DOHH2 (cell line): ENCODE measurements around the gene SLC8A1.

Experiments
- H3F3A ChIP-seq: fragments of 200-600 bp; sonication (generic), shearing (Covaris generic); 2 replicates; pipeline ENCODE4 v1.6.0; 2016; ENCODE audit warnings: antibody characterized with exemption, mild to moderate bottlenecking; ENCODE audit not compliant: control insufficient read depth, insufficient read depth
- H3K27ac ChIP-seq: fragments of 200-600 bp; sonication (generic); 2 replicates; pipeline ENCODE4 v1.5.1; 2014; ENCODE audit warnings: low read depth, mild to moderate bottlenecking, low read length, moderate library complexity
- H3K27me3 ChIP-seq: fragments of 200-600 bp; sonication (generic); 2 replicates; pipeline ENCODE4 v1.6.1; 2014; ENCODE audit warnings: mild to moderate bottlenecking, low read length, mixed read lengths; ENCODE audit not compliant: control insufficient read depth
- H3K36me3 ChIP-seq: fragments of 200-600 bp; sonication (generic); 2 replicates; pipeline ENCODE4 v1.6.1; 2014; ENCODE audit warnings: mild to moderate bottlenecking, low read length, moderate library complexity, mixed read lengths; ENCODE audit not compliant: control insufficient read depth
- H3K4me1 ChIP-seq: fragments of 200-600 bp; sonication (generic); 2 replicates; pipeline ENCODE4 v1.6.1; 2014; ENCODE audit warnings: mild to moderate bottlenecking, low read length, mixed read lengths; ENCODE audit not compliant: control insufficient read depth
- H3K4me2 ChIP-seq: fragments of 200-600 bp; sonication (generic); 2 replicates; pipeline ENCODE4 v1.6.0; 2014; ENCODE audit warnings: mild to moderate bottlenecking, low read length, moderate library complexity
- H3K4me3 ChIP-seq: fragments of 200-600 bp; sonication (generic); 2 replicates; pipeline ENCODE4 v1.5.1; 2014; ENCODE audit warnings: mild to moderate bottlenecking, low read length, mixed read lengths
- H3K79me2 ChIP-seq: fragments of 200-600 bp; sonication (generic); 2 replicates; pipeline ENCODE4 v1.6.1; 2014; ENCODE audit warnings: mild to moderate bottlenecking, low read length, mixed read lengths; ENCODE audit not compliant: control insufficient read depth
- H3K9me2 ChIP-seq: fragments of 200-600 bp; sonication (generic); replicated peaks from 2 replicates; pipeline ENCODE4 v1.6.1; 2014; ENCODE audit warnings: mild to moderate bottlenecking, low read length, mixed read lengths; ENCODE audit not compliant: control insufficient read depth
- H3K9me3 ChIP-seq: fragments of 200-600 bp; sonication (generic); 2 replicates; pipeline ENCODE4 v1.6.1; 2014; ENCODE audit warnings: antibody characterized with exemption, low read length, mixed read lengths; ENCODE audit not compliant: control insufficient read depth, insufficient read depth
- H4K20me1 ChIP-seq: fragments of 200-600 bp; sonication (generic); 2 replicates; pipeline ENCODE4 v1.6.0; 2014; ENCODE audit warnings: low read depth, mild to moderate bottlenecking, antibody characterized with exemption, low read length, moderate library complexity; ENCODE audit not compliant: control insufficient read depth, insufficient read depth
- CTCF ChIP-seq: fragments of 200-600 bp; sonication (generic); IDR thresholded peaks from one replicate; pipeline ENCODE4 v1.5.1; 2014; ENCODE audit warnings: antibody characterized with exemption, mild to moderate bottlenecking, low read depth, low read length; ENCODE audit not compliant: poor library complexity, severe bottlenecking
- EZH2phosphoT487 ChIP-seq: fragments of 200-600 bp; sonication (generic); IDR thresholded peaks from 2 replicates; pipeline ENCODE4 v1.6.1; 2017; ENCODE audit warnings: borderline replicate concordance, mild to moderate bottlenecking, antibody characterized with exemption, low read length, moderate library complexity, mixed read lengths

The SLC8A1 gene

DNA sequence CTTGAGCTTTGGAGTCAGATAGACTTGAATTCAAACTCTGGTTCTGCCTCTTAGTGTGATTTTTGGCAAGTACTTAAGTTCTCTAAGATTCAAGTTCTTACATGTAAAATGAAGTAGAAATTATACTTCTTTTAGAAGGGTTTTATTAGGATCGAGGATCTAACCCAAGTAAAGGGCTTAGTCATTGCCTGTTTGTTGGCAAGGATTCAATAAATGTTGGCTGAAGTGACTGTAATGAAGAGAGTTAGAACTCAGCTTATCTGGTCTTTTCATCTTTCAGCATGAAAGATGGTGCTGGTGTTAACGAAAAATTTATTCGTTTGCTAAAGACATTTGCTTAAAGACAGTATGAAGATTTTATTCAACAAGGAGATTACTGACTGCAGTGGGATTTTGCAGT is 356.9 kb downstream of the SLC8A1 start:
- Histone ChIP-seq H3K27me3 (no peaks in the 10 kb centered on the region), H3K4me1 (peaks cover under 1% of the 10 kb centered on the region; the same call in 1 of the 2 replicates), H3K79me2 (no peaks in the 10 kb centered on the region), H3K4me3 (no peak overlapping the region), H3K36me3 (no peaks in the 10 kb centered on the region), H3F3A (no peaks in the 10 kb centered on the region), H3K9me2 (no peaks in the 10 kb centered on the region), H4K20me1 (no peaks in the 10 kb centered on the region), H3K9me3 (no peaks in the 10 kb centered on the region), H3K4me2 (no peak overlapping the region), H3K27ac (no peak overlapping the region)
- TF ChIP-seq CTCF (no peak), EZH2phosphoT487 (no peak)

- no peaks in the 10 kb centered on the region for H3K79me2 ChIP-seq
- H3K4me3 ChIP-seq, result no peak overlapping the region
- H3K9me2 ChIP-seq, result no peaks in the 10 kb centered on the region
- no peaks in the 10 kb centered on the region for H3K27me3 ChIP-seq
- TF ChIP-seq CTCF (no peak), EZH2phosphoT487 (no peak)
- no peaks in the 10 kb centered on the region for H3K4me1 ChIP-seq
- H3F3A ChIP-seq, result no peaks in the 10 kb centered on the region
- no peaks in the 10 kb centered on the region for H3K9me3 ChIP-seq
- no peaks in the 10 kb centered on the region for H3K36me3 ChIP-seq
- no peaks in the 10 kb centered on the region for H4K20me1 ChIP-seq
- no peak overlapping the region for H3K27ac ChIP-seq
- H3K4me2 ChIP-seq, result no peak overlapping the region
These were observed 357.4 kb downstream of the SLC8A1 start for GRCh38 chr2:40094451-40094850.

DNA sequence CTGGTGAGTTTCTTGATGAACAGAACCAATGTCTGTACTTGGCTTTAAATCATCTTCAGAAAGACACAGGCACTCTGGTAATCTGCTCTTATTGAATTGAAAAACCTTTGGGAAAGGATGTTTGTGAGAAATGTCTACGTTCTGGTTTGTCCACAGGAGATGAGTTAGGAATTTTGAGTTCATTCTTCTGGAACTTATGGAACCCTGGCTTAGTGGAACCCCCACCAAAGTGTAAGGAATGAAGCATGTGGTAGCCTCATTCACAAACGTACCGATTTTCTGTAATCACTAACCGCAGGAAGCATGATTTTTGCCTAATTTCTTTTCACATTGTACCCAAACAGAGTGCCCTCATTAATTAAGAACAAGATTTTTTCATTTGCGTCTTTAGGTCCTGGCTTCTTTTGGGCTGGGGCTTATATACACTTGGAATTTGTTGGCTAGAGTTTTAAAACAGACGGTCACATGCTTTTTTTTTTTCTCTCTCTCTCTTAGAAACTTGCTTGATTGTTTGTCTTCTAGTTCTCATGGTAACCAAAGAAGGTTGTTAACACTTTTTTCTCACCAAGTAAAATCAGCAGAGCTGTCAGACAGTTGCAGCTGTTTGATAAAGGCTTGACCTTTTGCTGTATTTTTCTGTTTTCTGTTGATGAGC is 358.7 kb downstream of the SLC8A1 start:
- H3K36me3 ChIP-seq, result no peaks in the 10 kb centered on the region
- no peak overlapping the region for H3K4me3 ChIP-seq
- H3K27me3 ChIP-seq, result no peaks in the 10 kb centered on the region
- H3K9me2 ChIP-seq, result no peaks in the 10 kb centered on the region
- H3K4me2 ChIP-seq, result no peak overlapping the region
- no peaks in the 10 kb centered on the region for H3K9me3 ChIP-seq
- TF ChIP-seq EZH2phosphoT487 (no peak), CTCF (no peak)
- H4K20me1 ChIP-seq, result no peaks in the 10 kb centered on the region
- no peak overlapping the region for H3K27ac ChIP-seq
- no peaks in the 10 kb centered on the region for H3F3A ChIP-seq
- no peaks in the 10 kb centered on the region for H3K4me1 ChIP-seq
- H3K79me2 ChIP-seq, result no peaks in the 10 kb centered on the region
